ENCODE measurements around the gene SIPA1L3. TPM values are rescaled to one million over a fixed set of nuclear protein-coding genes. Genes with fewer than 3 reads are reported as not detected.

SIPA1L3 gene
- total RNA-seq, 1 donor from 2014 or later = 9.4 TPM

DNA sequence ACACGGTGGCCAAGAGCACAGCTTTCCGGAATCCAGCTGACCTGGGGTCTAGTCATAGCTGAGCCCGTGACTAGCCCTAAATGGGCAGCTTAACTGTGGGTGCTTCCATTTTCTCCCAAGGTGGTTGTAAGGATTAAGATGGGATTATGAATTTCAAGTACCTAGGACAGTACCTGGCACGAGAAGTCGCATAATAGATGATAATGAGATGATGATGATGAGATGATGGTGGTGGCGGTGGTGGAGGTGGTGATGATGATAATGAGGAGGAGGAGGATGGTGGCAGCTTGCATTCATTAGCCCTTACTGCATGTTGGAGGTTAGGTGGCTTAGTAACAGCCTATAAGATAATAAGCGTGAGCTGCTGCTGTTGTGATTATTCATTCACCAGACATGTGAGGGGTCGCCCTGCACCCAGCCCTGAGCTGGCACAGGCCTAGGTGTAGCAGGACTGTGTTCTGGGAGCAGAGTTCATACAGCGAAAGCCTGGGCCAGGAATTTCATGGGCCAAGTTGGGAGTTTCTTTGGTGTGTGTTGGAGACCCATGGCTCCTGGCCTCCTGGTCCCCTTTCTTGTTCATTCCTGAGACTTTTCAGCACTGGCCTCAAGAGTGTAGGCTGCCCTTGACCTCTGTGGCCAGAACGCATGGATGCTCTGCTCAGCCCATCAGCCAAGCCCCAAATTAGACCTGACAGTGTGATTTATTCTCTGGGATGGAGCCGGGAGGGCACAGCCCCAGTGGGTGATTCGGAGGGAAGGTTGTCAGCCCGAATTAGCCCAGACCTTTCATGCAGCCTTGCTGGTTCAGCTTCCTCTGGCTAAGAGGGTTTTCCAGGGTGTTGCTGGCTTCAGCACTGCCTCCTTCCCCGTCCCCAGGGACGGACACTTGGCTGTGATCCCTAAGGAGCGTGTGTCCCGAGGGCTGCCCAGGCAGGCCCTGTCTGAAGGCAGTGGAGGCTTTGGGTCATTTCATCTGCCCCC, 128.8 kb downstream of the SIPA1L3 start:
- no peak for DNase-seq (ENCODE audit: low spot score in 2 of 2)
- FAIRE-seq = no peak

DNA sequence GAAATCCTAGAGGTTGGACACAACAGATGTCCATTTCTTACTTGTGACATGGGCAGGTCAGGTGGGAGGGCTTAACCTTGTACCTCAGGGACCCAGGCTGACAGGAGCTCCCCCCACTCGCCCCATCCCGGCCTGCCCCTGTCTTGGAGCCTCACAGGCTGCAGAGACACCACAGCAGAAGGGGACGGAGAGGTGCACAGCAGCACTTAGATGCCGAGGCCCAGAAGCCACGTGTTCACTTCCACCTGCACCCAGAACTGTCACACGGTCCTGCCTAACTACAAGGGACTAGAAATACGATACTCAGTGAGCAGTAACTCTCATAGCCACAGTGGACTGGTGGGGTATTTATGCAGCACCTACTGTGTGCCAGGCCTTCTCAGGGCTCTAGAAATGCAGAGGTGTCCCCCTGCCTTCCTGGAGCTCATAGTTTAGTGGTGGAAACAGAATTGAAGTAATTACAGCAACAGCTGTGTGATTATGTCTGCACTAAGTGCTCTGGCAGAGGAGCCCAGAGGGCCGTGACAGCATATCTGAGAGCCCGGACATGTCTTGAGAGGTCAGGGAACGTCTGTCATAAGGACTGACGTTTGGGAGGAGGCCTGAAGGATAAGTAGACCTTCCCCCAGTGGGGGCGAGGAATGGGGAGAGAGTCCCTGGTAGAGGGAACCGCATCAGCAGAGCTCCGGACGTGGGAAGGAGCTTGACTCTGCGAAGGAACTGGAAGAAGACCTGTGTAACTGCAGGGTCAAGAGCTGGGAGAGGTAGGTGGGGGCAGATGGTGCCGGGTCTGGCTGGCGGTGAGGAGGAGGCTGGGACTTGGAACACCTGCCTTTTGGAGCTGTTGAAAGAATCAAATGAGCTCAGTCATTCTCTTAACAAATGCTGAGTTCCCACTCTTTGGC, 130.0 kb downstream of the SIPA1L3 start:
- DNase-seq (ENCODE audit: low spot score in 2 of 2) (no peak), FAIRE-seq (no peak)

DNA sequence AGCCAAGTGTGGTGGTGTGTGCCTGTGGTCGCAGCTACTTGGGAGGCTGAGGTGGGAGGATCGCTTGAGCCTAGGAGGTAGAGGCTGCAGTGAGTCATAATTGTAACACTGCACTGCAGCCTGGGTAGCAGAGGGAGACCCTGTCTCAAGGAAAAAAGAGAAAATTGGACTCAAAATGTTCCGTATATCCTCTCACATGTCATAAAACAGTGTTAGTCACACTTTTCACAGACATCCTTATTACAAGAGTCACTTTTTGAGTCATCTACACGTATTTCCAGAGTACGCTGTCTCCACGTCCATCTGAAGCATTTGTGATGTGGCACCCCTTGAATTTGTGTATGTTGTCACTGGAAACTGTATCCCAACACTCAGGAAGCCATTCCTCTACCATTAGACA, 133.0 kb downstream of the SIPA1L3 start:
- FAIRE-seq (no peak), DNase-seq (ENCODE audit: low spot score in 2 of 2) (no peak)

DNA sequence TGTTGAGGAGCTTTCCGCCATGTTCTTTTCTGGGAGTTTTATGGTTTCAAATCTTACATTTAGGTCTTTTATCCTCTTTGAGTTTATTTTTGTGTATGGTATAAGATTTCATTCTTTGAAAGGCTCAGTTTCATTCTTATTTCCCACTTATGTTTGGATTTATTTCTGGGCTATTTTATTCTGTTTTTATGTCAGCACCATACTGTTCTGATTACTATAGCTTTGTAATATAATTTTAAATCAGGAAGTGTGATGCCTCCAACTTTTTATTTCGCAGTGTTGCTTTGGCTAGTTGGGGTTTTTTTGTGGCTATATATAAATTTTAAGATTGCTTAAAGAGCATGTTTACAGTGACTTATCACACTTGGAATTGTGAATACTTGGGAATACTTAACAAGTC, 135.1 kb downstream of the SIPA1L3 start:
- FAIRE-seq (no peak), DNase-seq (ENCODE audit: low spot score in 2 of 2) (no peak)

DNA sequence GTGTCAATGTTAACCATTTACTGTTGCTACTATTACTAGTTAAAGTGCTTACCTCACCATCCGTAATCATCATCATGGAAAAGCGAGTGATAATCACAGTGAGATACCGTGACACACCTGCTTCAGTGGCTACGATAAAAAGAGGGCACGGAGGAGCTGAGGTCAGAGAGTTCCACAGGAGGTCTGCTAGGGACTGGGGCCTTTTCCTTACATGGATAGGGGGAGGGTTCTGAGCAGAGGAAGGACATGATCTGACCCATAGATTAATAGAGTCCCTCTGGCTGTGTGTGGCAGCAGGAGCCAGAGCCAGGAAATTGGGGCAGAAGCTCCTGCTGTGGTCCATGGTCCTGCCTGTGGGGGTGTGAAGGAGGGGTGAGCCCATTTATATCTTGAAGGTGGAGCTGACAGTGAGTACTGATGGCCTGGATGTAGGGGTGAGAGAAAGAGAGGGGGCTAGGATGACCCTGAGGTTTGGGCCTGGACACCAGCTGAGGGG, 136.7 kb downstream of the SIPA1L3 start:
- FAIRE-seq = no peak

DNA sequence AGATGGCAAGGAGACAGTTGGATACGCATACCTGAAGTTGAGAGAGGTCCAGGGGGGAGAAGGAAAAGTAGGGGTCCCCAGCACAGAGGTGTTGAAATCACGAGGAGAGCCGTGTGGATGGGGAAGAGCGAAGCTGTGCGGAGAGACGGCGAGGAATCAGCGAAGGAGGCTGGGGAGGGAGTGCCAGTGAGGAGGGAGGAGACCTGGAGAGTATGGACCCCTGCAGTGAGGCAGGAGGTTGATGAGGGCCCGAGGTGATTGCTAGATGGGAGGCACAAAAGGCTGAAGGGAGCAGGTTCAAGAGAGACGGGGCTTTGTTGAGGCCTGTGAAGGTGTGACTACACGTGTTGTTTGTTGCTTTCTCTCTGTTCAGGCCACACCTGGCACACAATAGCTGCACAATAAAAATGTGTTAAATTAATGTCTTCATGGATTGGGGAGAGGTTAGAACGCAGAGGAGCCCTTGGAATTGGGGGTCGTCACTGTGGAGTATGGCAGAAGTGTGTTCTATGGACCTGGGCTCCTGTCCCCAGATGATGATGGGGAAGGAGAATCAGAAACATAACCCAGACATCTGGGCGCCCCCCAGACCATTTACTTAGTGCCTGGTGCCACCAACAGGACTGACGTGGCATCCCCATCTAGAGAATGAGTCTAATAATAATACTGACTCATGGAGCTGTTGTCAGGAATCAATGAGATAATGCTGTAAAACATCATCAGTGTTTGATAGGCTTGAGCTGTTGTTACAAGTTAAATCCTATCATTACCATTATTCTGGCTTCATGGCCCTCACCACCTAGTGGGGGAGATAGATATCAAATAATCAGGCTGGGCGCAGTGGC, 137.5 kb downstream of the SIPA1L3 start:
- DNase-seq (ENCODE audit: low spot score in 2 of 2) = no peak
- FAIRE-seq = no peak

More for the DNA sequence above, 136.7 kb downstream of the SIPA1L3 start:
- no peak for DNase-seq (ENCODE audit: low spot score in 2 of 2)

DNA sequence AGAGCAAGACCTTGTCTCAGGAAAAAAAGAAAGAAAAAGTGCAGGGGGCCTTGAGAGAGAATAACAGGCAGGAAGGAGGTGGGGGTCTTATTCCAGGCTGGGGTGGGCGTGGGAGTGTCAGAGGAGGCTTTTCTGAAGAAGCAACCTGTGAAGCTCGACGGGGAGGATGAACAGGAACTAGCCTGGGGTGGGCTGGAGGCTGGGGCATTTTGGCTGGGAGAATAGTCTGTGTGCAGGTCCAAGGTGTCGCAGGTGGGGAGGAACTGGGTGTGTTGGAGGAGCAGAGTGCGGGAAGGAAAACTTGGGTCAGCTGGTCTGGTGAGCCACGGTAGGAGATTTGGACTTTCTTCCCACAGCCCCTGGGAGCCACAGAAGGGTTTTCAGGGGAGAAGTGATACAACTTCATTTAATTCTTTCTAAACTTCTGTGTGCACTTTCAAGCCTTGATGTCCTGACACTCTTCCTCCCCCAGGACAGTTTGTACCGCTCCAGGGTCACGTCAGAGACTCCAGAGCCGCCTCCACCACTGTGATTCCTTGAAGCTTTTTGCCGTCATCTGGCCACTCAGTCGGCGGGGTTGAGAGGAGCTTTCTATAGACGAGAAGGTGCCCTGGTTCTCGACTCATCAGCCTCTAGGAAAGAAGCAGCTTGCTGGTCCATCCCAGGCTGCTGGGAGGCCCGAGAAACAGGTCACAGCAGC, 138.7 kb downstream of the SIPA1L3 start:
- no peak for FAIRE-seq
- no peak for DNase-seq (ENCODE audit: low spot score in 2 of 2)

DNA sequence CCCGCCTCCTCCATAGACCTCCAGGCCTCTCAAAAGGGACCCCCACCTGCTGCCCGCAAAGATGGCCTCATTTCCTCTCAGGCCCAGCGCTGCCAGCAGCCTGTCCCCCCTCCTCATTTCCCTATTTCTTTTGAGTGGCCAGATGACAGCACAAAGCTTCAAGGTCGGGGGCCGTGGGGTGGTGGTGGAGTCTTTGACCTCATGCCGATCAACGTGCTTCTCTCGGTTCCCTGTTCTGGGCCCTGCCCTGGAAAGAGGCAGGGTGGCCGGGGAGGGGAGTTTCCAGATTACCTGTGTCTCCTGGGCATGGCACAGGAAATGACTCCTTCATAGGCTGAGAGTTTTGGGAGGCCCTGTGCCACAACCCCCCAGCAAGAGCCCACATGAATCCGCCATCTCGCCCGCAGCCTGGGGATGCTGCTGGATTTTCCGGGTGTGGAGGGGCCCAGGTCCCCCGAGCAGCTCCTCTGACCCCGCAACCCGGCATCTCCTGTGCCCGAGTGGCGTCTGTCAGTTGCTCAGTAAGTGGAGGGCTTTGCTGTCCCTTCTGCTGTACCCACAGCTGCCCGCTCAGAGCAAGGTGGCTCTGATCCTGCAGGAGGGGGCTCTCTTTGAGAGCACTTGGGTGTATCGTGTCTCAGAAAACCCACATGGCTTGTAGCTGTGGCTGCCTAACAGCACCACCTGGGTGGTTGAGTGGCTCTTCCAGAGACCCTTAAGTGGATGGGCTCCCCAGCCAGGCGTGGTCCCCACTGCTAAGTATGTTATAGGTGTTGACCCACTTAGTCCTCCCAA, 139.4 kb downstream of the SIPA1L3 start:
- FAIRE-seq (no peak), DNase-seq (ENCODE audit: low spot score in 2 of 2) (no peak)

DNA sequence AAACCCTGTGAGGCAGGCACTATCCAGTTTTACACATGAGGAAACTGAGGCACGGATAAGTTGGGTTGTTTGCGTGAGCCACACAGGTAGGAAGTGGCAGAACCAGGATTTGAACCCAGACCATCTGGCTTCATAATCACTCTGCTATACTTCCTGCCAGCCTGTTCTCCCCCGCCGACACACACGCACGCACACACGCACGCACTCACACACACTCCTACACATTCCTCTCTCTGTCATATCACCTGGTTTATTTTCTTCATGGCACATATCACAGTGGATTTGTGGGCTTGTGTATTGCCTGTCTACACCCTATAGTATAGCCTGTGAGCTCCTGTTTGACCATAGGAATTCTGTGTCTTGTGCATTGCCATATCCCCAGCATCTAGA, 140.0 kb downstream of the SIPA1L3 start:
- no peak for FAIRE-seq
- no peak for DNase-seq (ENCODE audit: low spot score in 2 of 2)

DNA sequence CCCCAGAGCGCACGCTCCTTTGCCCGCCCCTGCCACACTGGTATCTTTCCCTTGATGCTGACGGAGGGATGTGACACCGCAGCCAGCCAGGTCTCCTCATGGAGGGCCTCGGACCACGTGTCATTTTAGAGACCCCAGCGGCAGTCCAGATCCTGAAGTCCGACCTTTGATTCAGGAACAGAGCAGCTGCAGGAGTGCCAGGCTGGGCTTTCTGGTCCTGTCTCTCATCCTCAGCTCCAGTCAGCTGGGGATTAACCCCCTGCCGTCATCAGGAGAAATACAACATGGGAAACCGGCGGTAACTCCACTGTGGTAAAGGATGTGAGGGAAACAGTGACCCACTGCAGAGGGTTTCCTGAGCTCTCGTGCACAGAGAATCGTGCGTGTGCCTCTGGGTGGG, 140.6 kb downstream of the SIPA1L3 start:
- no peak for FAIRE-seq
- no peak for DNase-seq (ENCODE audit: low spot score in 2 of 2)

DNA sequence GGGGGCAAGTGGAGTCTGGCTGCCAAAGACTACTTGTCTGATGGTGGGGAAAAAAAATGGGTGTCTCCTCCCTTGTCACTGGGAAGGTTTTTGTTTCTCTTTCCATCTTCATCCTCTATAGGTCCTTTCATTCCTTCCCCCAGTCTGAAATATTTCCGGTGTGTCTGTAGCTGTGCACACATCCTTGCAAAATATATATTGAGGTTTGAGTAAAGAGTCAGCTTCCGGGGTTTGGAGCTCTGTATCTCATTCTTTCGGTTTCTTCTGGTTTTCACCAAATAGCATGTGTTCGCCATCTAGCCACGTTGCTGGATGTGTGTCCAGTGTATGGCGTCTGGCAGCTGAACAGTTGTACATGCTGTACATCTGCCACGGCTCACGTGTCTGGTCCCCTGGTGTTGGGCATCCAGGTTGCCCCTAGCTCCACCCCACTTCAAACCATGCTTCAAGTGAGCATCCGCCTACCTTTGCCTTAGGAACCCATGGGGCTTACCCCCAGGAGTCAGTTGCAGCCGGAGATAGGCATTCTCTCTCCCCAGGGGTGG, 142.2 kb downstream of the SIPA1L3 start:
- no peak for FAIRE-seq
- DNase-seq (ENCODE audit: low spot score in 2 of 2) = no peak

DNA sequence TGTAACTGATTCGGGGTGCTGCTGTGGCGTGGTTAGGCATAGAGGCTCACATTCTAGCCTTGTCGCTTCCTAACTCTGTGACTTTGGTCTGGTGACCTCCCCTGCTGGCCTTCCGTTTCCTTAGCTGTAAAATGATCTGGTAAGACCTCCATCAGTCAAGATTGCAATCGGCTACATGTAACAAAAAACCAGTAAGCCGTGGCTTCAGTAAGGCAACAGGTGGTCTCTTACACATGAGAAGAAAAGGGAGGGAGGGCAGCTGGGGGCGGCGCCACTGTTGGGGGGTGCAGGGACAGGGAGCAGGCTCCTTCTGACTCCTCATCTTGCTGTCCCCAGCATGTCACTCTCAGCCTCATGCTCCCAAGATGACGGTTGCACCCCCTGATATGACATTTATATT, 148.0 kb downstream of the SIPA1L3 start:
- FAIRE-seq = no peak
- DNase-seq (ENCODE audit: low spot score in 2 of 2) = no peak

DNA sequence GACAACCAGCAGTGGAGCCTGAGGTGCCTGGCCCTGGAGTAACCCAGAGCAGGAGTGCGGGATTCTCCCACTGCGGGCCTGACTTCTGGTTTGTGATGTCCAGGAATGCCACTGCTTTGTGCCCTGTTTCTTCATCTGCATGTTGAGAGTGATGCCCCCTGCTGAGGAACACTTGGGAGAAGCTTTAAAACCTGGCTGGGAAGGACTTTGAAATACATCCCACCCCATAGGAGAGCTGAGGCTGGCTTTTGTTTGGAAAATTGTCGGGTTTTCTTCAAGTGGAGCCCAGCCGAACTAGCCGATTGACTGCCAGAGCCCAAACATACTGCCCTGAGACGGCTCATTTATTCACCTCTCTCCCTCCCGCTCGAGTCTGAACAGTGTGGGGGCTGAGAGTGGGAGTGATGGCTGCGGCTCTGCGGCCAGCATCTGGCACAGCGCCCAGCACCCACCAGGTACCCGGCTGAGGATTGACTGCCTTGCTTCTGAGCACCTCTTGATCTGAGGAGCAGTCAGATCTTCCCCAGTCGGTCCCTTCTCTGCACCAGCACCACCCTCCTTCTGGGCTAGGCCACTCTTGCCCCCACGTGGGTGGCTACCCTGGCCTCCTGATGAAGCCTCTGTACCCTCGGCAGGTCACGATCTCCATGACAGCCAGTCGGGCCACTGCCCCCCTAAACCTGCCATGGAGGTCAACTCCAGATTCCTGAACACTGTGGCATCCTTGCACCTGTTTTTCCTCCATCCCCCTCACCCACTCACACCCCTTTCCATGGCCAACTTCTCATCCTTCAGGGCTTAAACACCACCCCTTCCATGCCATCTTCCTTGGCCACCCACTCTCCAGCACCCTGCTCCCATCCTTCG, 148.9 kb downstream of the SIPA1L3 start:
- no peak for FAIRE-seq
- no peak for DNase-seq (ENCODE audit: low spot score in 2 of 2)

DNA sequence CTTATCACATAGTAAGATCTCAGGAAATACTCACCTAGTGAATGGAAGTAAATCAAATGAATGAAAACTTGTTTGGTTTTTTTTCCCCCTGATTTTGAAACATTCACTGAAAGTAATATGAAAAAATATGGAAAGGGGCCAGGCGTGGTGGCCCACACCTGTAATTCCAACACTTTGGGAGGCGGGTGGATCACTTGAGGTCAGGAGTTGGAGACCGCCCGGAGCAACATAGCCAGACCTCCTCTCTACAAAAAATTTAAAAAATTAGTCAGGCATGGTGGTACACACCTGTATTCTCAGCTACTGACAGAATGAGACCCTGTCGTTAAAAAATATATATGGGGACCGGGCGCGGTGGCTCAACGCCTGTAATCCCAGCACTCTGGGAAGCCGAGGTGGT, 149.6 kb downstream of the SIPA1L3 start:
- FAIRE-seq (no peak), DNase-seq (ENCODE audit: low spot score in 2 of 2) (no peak)

DNA sequence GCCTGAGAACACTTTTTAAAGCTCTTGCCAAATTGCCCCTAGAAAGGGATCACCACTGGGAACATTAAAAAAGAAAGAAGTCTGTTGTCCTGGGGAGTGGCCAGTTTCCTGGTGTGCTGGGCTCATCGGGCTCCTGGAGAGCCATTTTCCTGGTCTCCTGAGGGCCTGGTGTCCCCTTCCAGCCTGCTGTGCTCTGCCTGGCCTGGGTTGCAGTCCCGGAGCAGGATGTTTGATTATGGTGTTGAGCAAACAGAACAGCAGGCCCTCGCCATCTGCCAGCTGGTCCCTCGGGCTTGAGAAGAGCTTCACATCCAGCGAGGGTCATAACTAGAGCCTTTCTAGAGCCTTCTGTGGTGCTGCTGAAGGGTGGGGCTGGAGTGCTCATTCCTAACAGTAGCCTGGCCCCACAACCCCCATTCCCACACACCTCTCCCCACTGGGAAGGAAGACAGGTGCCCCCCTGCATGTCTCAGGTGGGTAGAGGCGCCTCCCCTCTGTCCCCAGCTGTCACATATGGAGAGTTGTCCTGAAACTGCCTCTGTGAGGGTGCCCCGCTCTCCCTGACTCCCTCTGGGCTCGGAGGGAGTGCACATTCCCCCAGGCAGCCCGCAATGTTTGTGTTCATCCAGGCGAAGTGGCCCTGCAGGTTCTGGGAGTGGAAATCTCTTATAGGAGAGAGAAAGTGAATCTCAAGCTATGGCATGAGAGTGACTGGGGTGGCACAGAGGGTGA, 151.1 kb downstream of the SIPA1L3 start:
- FAIRE-seq (no peak), DNase-seq (ENCODE audit: low spot score in 2 of 2) (no peak)

DNA sequence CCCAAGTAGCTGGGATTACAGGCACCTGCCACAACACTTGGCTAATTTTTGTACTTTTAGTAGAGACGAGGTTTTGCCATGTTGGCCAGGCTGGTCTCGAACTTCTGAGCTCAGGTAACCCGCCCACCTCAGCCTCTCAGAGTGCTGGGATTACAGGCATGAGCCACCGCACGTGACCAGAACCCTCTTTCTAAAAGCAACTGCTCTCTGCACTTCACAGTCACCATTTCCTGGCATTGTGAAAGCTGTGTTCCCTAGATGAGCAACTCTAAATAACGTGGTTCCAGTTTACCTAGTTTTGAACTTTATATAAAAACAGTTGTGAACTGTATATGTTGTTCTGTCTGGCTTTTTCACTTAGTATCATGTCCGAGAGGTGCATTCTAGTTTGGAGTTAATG, 152.9 kb downstream of the SIPA1L3 start:
- DNase-seq (ENCODE audit: low spot score in 2 of 2) (no peak), FAIRE-seq (no peak)

DNA sequence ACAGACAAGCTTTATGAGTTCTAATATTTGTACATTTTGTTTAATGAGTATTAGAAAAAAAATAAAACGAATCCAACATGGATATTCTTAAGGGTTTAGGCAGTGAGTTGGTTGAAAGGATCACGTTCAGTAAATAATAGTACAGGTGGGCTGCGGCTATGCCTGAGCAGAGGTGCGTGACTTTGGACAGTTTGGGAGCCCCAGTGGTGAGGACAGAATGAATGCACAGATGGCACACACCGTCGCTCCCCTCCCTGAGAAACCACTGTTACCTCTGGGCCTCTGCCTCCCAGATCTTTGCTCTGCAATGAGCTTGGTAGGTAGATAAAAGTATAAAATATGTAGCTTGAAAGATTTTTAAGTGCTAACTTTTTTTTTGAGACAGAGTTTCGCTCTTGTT, 153.3 kb downstream of the SIPA1L3 start:
- FAIRE-seq = no peak
- DNase-seq (ENCODE audit: low spot score in 2 of 2) = no peak
